ENCODE results near the gene MBD3L4. TPM values are rescaled to one million over a fixed set of nuclear protein-coding genes. Genes with fewer than 3 reads are reported as not detected.

The MBD3L4 gene
- total RNA-seq, 1 experiment from 2014 or later: not detected

DNA sequence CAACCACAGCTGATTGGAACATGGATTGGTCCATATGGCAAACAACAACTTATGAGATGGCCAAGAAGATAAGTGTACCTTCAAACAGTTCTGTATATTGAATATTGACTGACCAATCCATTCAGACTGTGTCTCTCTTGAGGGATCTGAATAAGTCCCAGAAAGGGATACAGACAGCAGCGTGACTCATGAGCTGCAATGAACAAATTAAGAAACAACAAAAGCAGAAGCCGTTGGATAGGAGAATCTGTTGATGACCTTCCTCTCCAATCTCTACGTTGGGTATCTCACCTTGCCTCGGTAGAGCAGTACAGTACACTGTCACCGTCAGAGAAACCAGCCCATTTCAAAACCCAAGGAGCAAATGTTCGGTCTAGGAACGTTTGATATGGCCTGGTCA is 40.0 kb downstream of the MBD3L4 start:
- Histone ChIP-seq H3K27me3 (ENCODE audit: low read length) (peaks cover 23% of the 10 kb centered on the region), H3K9me2 (replicated peaks; ENCODE audit: low read length) (0 out of 2 replicates have a peak, but pooled peaks cover 4% of the 10 kb centered on the region), H3F3A (ENCODE audit: low read length, unreplicated experiment) (no peaks in the 10 kb centered on the region), H3K27ac (ENCODE audit: low read length) (no peak overlapping the region), H3K4me1 (ENCODE audit: insufficient read depth, low read length) (no peaks in the 10 kb centered on the region), H3K79me2 (ENCODE audit: low read length) (no peaks in the 10 kb centered on the region), H3K4me3 (ENCODE audit: low read length) (no peak overlapping the region), H4K20me1 (ENCODE audit: low read length) (no peaks in the 10 kb centered on the region), H2AFZ (ENCODE audit: low read length) (no peak overlapping the region), H3K9me3 (ENCODE audit: low read length) (no peaks in the 10 kb centered on the region), H3K9ac (ENCODE audit: low read length) (no peak overlapping the region), H3K36me3 (ENCODE audit: low read depth, low read length) (no peaks in the 10 kb centered on the region), H3K4me2 (ENCODE audit: low read length) (no peak overlapping the region)
- TF ChIP-seq, protein P1, sequence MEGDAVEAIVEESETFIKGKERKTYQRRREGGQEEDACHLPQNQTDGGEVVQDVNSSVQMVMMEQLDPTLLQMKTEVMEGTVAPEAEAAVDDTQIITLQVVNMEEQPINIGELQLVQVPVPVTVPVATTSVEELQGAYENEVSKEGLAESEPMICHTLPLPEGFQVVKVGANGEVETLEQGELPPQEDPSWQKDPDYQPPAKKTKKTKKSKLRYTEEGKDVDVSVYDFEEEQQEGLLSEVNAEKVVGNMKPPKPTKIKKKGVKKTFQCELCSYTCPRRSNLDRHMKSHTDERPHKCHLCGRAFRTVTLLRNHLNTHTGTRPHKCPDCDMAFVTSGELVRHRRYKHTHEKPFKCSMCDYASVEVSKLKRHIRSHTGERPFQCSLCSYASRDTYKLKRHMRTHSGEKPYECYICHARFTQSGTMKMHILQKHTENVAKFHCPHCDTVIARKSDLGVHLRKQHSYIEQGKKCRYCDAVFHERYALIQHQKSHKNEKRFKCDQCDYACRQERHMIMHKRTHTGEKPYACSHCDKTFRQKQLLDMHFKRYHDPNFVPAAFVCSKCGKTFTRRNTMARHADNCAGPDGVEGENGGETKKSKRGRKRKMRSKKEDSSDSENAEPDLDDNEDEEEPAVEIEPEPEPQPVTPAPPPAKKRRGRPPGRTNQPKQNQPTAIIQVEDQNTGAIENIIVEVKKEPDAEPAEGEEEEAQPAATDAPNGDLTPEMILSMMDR (conservative IDR thresholded peaks at IDR 0.05; ENCODE audit: low read depth, low read length): no peak
- no peak for TF ChIP-seq EZH2phosphoT487 (IDR thresholded peaks at IDR 0.05; ENCODE audit: borderline replicate concordance, low read length)
- TF ChIP-seq EZH2 (IDR thresholded peaks at IDR 0.05; ENCODE audit: low read length, unreplicated experiment): no peak
- BruUV-seq (replicated peaks): no TSS peak
- ATAC-seq (no peak), DNase-seq (no peak)
- ChIA-PET POLR2A (ENCODE audit: unreplicated experiment) (no interaction called here), CTCF (no interaction called here)
- intact Hi-C loops (cut with micrococcal nuclease): no loop called here

DNA sequence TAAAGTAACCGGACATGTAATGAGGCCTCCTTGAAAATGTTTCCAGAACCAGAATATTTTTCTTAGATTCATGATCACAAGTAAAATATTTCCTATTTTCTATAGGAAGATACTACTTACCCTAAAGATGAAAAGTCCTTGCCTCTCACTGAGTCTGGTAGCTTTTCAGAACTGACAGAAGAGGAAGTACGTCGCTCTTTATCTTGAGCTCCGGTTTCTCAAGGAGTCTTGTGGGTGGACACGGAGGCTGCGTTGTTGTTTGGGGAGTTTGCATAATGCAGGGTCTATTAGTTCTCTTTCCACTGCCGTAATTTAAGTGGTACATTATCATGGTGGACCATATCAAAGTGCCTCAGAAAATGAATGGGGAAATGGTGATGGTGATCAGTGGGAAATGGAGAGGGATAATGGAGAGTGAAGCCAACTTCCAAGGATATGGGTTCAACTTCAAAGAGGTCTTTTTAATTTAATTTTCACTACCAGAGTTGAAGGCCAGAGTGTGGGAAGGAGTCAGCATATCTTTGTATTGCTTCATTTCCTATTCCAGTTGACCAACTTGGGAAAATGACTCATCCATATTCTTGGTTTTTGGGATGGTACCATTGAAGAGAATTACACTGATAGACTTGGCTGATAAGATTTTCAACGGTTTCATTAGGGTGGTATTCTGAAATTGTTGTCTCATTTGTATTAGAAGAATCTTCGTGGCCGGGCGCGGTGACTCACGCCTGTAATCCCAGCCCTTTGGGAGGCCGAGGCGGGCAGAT is 42.1 kb downstream of the MBD3L4 start:
- Histone ChIP-seq H3K4me3 (ENCODE audit: low read length) (no peak overlapping the region), H3K4me1 (ENCODE audit: insufficient read depth, low read length) (no peaks in the 10 kb centered on the region), H3F3A (ENCODE audit: low read length, unreplicated experiment) (no peaks in the 10 kb centered on the region), H3K36me3 (ENCODE audit: low read depth, low read length) (no peaks in the 10 kb centered on the region), H3K79me2 (ENCODE audit: low read length) (no peaks in the 10 kb centered on the region), H3K27ac (ENCODE audit: low read length) (no peak overlapping the region), H3K4me2 (ENCODE audit: low read length) (no peak overlapping the region), H3K9me2 (replicated peaks; ENCODE audit: low read length) (0 out of 2 replicates have a peak, but pooled peaks cover 4% of the 10 kb centered on the region), H2AFZ (ENCODE audit: low read length) (no peak overlapping the region), H3K9ac (ENCODE audit: low read length) (no peak overlapping the region), H3K9me3 (ENCODE audit: low read length) (no peaks in the 10 kb centered on the region), H3K27me3 (ENCODE audit: low read length) (peaks cover 22% of the 10 kb centered on the region), H4K20me1 (ENCODE audit: low read length) (no peaks in the 10 kb centered on the region)
- ATAC-seq (no peak), DNase-seq (peak; percentile 20)
- ChIA-PET CTCF (no interaction called here), POLR2A (ENCODE audit: unreplicated experiment) (no interaction called here)
- BruUV-seq (replicated peaks): no TSS peak
- intact Hi-C loops (cut with micrococcal nuclease): no loop called here
- TF ChIP-seq, protein P1 (conservative IDR thresholded peaks at IDR 0.05; ENCODE audit: low read depth, low read length): no peak
- TF ChIP-seq EZH2 (IDR thresholded peaks at IDR 0.05; ENCODE audit: low read length, unreplicated experiment) (no peak), EZH2phosphoT487 (IDR thresholded peaks at IDR 0.05; ENCODE audit: borderline replicate concordance, low read length) (no peak)

DNA sequence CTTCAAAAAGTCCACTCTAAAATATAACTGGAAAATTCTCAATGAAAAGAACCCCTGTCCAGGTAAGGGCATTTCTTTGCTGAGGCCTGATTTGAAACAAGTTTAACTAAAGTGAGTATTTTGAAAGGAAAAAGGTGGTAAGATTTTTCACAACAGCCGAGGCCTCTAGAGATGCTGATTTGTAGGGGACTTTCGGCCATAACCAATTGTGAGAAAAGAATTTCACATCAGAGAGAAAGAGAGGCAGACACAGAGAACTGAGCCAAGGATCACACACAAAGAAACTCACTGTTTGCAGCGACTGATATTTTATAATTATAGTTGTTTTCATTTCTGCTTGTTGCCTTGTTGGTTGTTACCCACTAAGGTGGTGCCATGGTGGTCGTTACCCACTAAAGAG is 43.2 kb downstream of the MBD3L4 start:
- POLR2A ChIA-PET (ENCODE audit: unreplicated experiment): no interaction called here
- Histone ChIP-seq H3K4me3 (ENCODE audit: low read length) (no peak overlapping the region), H3K9me2 (replicated peaks; ENCODE audit: low read length) (0 out of 2 replicates have a peak, but pooled peaks cover 4% of the 10 kb centered on the region), H3K36me3 (ENCODE audit: low read depth, low read length) (no peaks in the 10 kb centered on the region), H3K4me1 (ENCODE audit: insufficient read depth, low read length) (no peaks in the 10 kb centered on the region), H3K27ac (ENCODE audit: low read length) (no peak overlapping the region), H3K9ac (ENCODE audit: low read length) (no peak overlapping the region), H3K79me2 (ENCODE audit: low read length) (no peaks in the 10 kb centered on the region), H3K9me3 (ENCODE audit: low read length) (no peaks in the 10 kb centered on the region), H3F3A (ENCODE audit: low read length, unreplicated experiment) (no peaks in the 10 kb centered on the region), H2AFZ (ENCODE audit: low read length) (no peak overlapping the region), H3K4me2 (ENCODE audit: low read length) (no peak overlapping the region), H3K27me3 (ENCODE audit: low read length) (peaks cover 20% of the 10 kb centered on the region), H4K20me1 (ENCODE audit: low read length) (no peaks in the 10 kb centered on the region)
- TF ChIP-seq, protein P1 (conservative IDR thresholded peaks at IDR 0.05; ENCODE audit: low read depth, low read length): no peak
- TF ChIP-seq EZH2phosphoT487 (IDR thresholded peaks at IDR 0.05; ENCODE audit: borderline replicate concordance, low read length) (no peak), EZH2 (IDR thresholded peaks at IDR 0.05; ENCODE audit: low read length, unreplicated experiment) (no peak)
- intact Hi-C loops (cut with micrococcal nuclease): no loop called here
- ATAC-seq: no peak
- CTCF ChIA-PET: no interaction called here
- DNase-seq: no peak
- no TSS peak for BruUV-seq (replicated peaks)

Data from PC-3 (cell line).